Measurements from ENCODE around the gene MSANTD1. TPM values are rescaled to one million over a fixed set of nuclear protein-coding genes. Genes with fewer than 3 reads are reported as not detected.

Gene MSANTD1
- total and polyA plus RNA-seq, 2 donors (not counting 1 experiment from before 2014, with no cell fraction given) = 0.78 to 5.5 TPM

- WGBS (ENCODE audit: insufficient coverage) = 81% methylated on average over 29 of the region's 32 CpGs
- Histone ChIP-seq H2AFZ (ENCODE audit: insufficient read depth, low read depth, low read length, poor library complexity, severe bottlenecking) (peak overlapping the region; percentile 58), H3K36me3 (replicated peaks in 1 of 2; ENCODE audit: control extremely low read depth in 1 of 2, control insufficient read depth in 1 of 2, extremely low read depth in 1 of 2, insufficient read depth in 2 of 2, low read length in 1 of 2) (no peaks in the 10 kb centered on the region), H3K9me3 (ENCODE audit: control extremely low read depth in 1 of 3, control insufficient read depth in 2 of 3, insufficient read depth in 1 of 3, low read length in 2 of 3) (peaks cover 0 to 11% (median 3%) of the 10 kb centered on the region in 3 donors), H3K27ac (ENCODE audit: low read length in 2 of 2) (no peak overlapping the region), H3K27me3 (replicated peaks in 1 of 4; ENCODE audit: control extremely low read depth in 1 of 4, control insufficient read depth in 3 of 4, insufficient read depth in 4 of 4, low read length in 3 of 4) (peaks cover 0 to 20% (median 2%) of the 10 kb centered on the region in 4 experiments), H3K9ac (ENCODE audit: low read length) (peak overlapping the region; percentile 41), H3K79me2 (ENCODE audit: control insufficient read depth, insufficient read depth, low read length) (no peaks in the 10 kb centered on the region), H4K20me1 (ENCODE audit: control insufficient read depth, insufficient read depth, low read length, poor library complexity, severe bottlenecking) (no peaks in the 10 kb centered on the region), H3K4me3 (ENCODE audit: control extremely low read depth in 1 of 5, extremely low read depth in 1 of 5, insufficient read depth in 1 of 5, low read depth in 2 of 5, low read length in 4 of 5) (no peak overlapping the region), H3K4me2 (replicated peaks; ENCODE audit: low read depth, low read length, poor library complexity, severe bottlenecking) (peak overlapping the region; percentile 69), H3K4me1 (ENCODE audit: control insufficient read depth in 2 of 2, insufficient read depth in 2 of 2, low read length in 2 of 2) (peaks cover 15 to 19% of the 10 kb centered on the region in 2 donors)
- POLR2A ChIA-PET = no interaction called here
- intact Hi-C loops (cut with micrococcal nuclease) = loop anchor here (5.0 kb wide), 1 partner anchor 239 kb away; no protein-coding TSS in a partner anchor
- Mint-ChIP-seq H3K9me3 (ENCODE audit: insufficient read depth) (peaks cover 4% of the 10 kb centered on the region), H3K27me3 (peaks cover 11% of the 10 kb centered on the region), H3K27ac (peak overlapping the region; percentile 4), H3K4me1 (peaks cover 17% of the 10 kb centered on the region), H3K4me3 (peak overlapping the region; percentile 27)
- no peak for TF ChIP-seq EZH2 (IDR thresholded peaks at IDR 0.05; ENCODE audit: borderline replicate concordance, insufficient read depth, low read depth, low read length, poor library complexity, severe bottlenecking)
- TF ChIP-seq CTCF (IDR thresholded peaks at IDR 0.05) = no peak
- DNase-seq (peak; percentile 86), ATAC-seq (ENCODE audit: low read depth) (no peak)
- CTCF ChIA-PET = interaction anchor here (1.5 kb wide), 1 partner anchor 194 kb away, joined by 4 read pairs; no protein-coding TSS in a partner anchor
These were observed 37.6 kb downstream of the MSANTD1 start for GRCh38 chr4:3286335-3287175.

All from B cell (primary cell).